Activated T-helper 2 cell treated with anti-CD3 and anti-CD28 coated beads, Interferon-gamma antibody, Interleukin-2, Interleukin-4, amounts not matched to agents 10 μg/mL and 5 μg/mL and 100 μg/mL, durations not matched to agents 14 hours and 24 hours and 36 hours (primary cell): ENCODE results near the gene CISTR. TPM values are rescaled to one million over a fixed set of nuclear protein-coding genes. Genes with fewer than 3 reads are reported as not detected.
"Not testable (repeated sequence)": the region's sequence is repeated elsewhere in the genome, so short reads cannot be mapped to it uniquely, and the experiment has no call there.

ENCODE experiments used
- DNase-seq: peaks from one replicate; pipeline ENCODE4 v3.0.0; 2021; ENCODE audit warnings: low spot score
- H3K27ac Mint-ChIP-seq: one replicate; pipeline ENCODE4 v1.8.0; 2021; ENCODE audit warnings: mixed read lengths
- H3K27me3 Mint-ChIP-seq: one replicate; pipeline ENCODE4 v1.8.0; 2021; ENCODE audit warnings: low read depth, mixed read lengths
- H3K36me3 Mint-ChIP-seq: one replicate; pipeline ENCODE4 v1.8.0; 2021; ENCODE audit warnings: low read depth, mixed read lengths
- H3K4me1 Mint-ChIP-seq: one replicate; pipeline ENCODE4 v1.8.0; 2021; ENCODE audit warnings: low read depth, mixed read lengths
- H3K4me3 Mint-ChIP-seq: one replicate; pipeline ENCODE4 v1.8.0; 2021; ENCODE audit warnings: low read depth, mild to moderate bottlenecking, moderate library complexity, mixed read lengths
- H3K9me3 Mint-ChIP-seq: one replicate; pipeline ENCODE4 v1.8.0; 2021; ENCODE audit warnings: mixed read lengths
- intact Hi-C: fragments of 100-400 bp; cut with micrococcal nuclease; formaldehyde crosslinking; loops from one replicate; pipeline ENCODE4 v1.15.1; 2023
- total RNA-seq: library from RNA; stranded (reverse); gene quantifications from 2 replicates; pipeline ENCODE4 v1.2.3, GENCODE V29; 2022

The CISTR gene
- total RNA-seq, 1 donor from 2014 or later = not detected

- Mint-ChIP-seq H3K9me3 (no peaks in the 10 kb centered on the region), H3K27me3 (peaks cover 44% of the 10 kb centered on the region)
Measured at GRCh38 chr12:53777936-53778644, 26.3 kb upstream of the CISTR start.

GRCh38 chr12:53777412-53777811, 25.6 kb upstream of the CISTR start:
- H3K36me3 Mint-ChIP-seq = no peaks in the 10 kb centered on the region
- intact Hi-C loops = no loop called here
- H3K27ac Mint-ChIP-seq = no peak overlapping the region
- H3K9me3 Mint-ChIP-seq = no peaks in the 10 kb centered on the region
- no peak for DNase-seq
- H3K27me3 Mint-ChIP-seq = peaks cover 39% of the 10 kb centered on the region
- no peak overlapping the region for H3K4me3 Mint-ChIP-seq
- no peaks in the 10 kb centered on the region for H3K4me1 Mint-ChIP-seq

More at GRCh38 chr12:53777936-53778644, 26.3 kb upstream of the CISTR start:
- no peaks in the 10 kb centered on the region for H3K36me3 Mint-ChIP-seq
- H3K4me3 Mint-ChIP-seq = no peak overlapping the region
- no peak overlapping the region for H3K27ac Mint-ChIP-seq
- intact Hi-C loops = no loop called here
- no peaks in the 10 kb centered on the region for H3K4me1 Mint-ChIP-seq
- DNase-seq = no peak

GRCh38 chr12:53776872-53777271, 25.1 kb upstream of the CISTR start:
- H3K27ac Mint-ChIP-seq = no peak overlapping the region
- H3K4me1 Mint-ChIP-seq = no peaks in the 10 kb centered on the region
- no peaks in the 10 kb centered on the region for H3K9me3 Mint-ChIP-seq
- no peaks in the 10 kb centered on the region for H3K36me3 Mint-ChIP-seq
- no peak for DNase-seq
- no peak overlapping the region for H3K4me3 Mint-ChIP-seq
- intact Hi-C loops = no loop called here
- peaks cover 41% of the 10 kb centered on the region for H3K27me3 Mint-ChIP-seq

GRCh38 chr12:53775478-53776145, 23.8 kb upstream of the CISTR start:
- Mint-ChIP-seq H3K9me3 (no peaks in the 10 kb centered on the region), H3K4me1 (no peaks in the 10 kb centered on the region), H3K27ac (no peak overlapping the region), H3K36me3 (no peaks in the 10 kb centered on the region), H3K27me3 (peaks cover 34% of the 10 kb centered on the region), H3K4me3 (no peak overlapping the region)
- intact Hi-C loops = no loop called here
- no peak for DNase-seq

GRCh38 chr12:53770281-53770680, 18.5 kb upstream of the CISTR start:
- no peak overlapping the region for H3K27ac Mint-ChIP-seq
- intact Hi-C loops = no loop called here
- H3K4me1 Mint-ChIP-seq = peaks cover 1% of the 10 kb centered on the region
- H3K9me3 Mint-ChIP-seq = no peaks in the 10 kb centered on the region
- H3K36me3 Mint-ChIP-seq = no peaks in the 10 kb centered on the region
- H3K27me3 Mint-ChIP-seq = peaks cover 46% of the 10 kb centered on the region
- no peak overlapping the region for H3K4me3 Mint-ChIP-seq
- no peak for DNase-seq

- Mint-ChIP-seq H3K27me3 (peaks cover 57% of the 10 kb centered on the region), H3K4me1 (peaks cover 1% of the 10 kb centered on the region), H3K27ac (no peak overlapping the region), H3K4me3 (no peak overlapping the region), H3K9me3 (no peaks in the 10 kb centered on the region), H3K36me3 (no peaks in the 10 kb centered on the region)
- DNase-seq = no peak
- intact Hi-C loops = no loop called here
Measured at GRCh38 chr12:53768976-53769375, 17.2 kb upstream of the CISTR start.

- no peak for DNase-seq
- H3K27ac Mint-ChIP-seq = no peak overlapping the region
- H3K4me3 Mint-ChIP-seq = no peak overlapping the region
- H3K9me3 Mint-ChIP-seq = no peaks in the 10 kb centered on the region
- peaks cover 1% of the 10 kb centered on the region for H3K4me1 Mint-ChIP-seq
- H3K36me3 Mint-ChIP-seq = no peaks in the 10 kb centered on the region
- H3K27me3 Mint-ChIP-seq = peaks cover 59% of the 10 kb centered on the region
- intact Hi-C loops = no loop called here
Measured at GRCh38 chr12:53766881-53767280, 15.1 kb upstream of the CISTR start.

- no peak for DNase-seq
- Mint-ChIP-seq H3K9me3 (no peaks in the 10 kb centered on the region), H3K27ac (no peak overlapping the region), H3K36me3 (no peaks in the 10 kb centered on the region), H3K4me3 (no peak overlapping the region), H3K27me3 (peaks cover 59% of the 10 kb centered on the region), H3K4me1 (peaks cover 1% of the 10 kb centered on the region)
- intact Hi-C loops = no loop called here
Measured at GRCh38 chr12:53765891-53766290, 14.1 kb upstream of the CISTR start.

GRCh38 chr12:53764615-53765014, 12.8 kb upstream of the CISTR start:
- Mint-ChIP-seq H3K9me3 (no peaks in the 10 kb centered on the region), H3K36me3 (no peaks in the 10 kb centered on the region), H3K4me1 (peaks cover 1% of the 10 kb centered on the region), H3K27ac (no peak overlapping the region), H3K27me3 (peaks cover 57% of the 10 kb centered on the region), H3K4me3 (no peak overlapping the region)
- intact Hi-C loops = no loop called here
- DNase-seq = no peak

GRCh38 chr12:53762793-53763192, 11.0 kb upstream of the CISTR start:
- H3K4me1 Mint-ChIP-seq, H3K27ac Mint-ChIP-seq, H3K4me3 Mint-ChIP-seq, H3K36me3 Mint-ChIP-seq, intact Hi-C loops, H3K9me3 Mint-ChIP-seq, DNase-seq: not testable (repeated sequence)
- peaks cover 68% of the 10 kb centered on the region for H3K27me3 Mint-ChIP-seq

GRCh38 chr12:53761306-53761705, 9.5 kb upstream of the CISTR start:
- no peaks in the 10 kb centered on the region for H3K9me3 Mint-ChIP-seq
- DNase-seq = no peak
- no peaks in the 10 kb centered on the region for H3K36me3 Mint-ChIP-seq
- intact Hi-C loops = no loop called here
- H3K4me1 Mint-ChIP-seq = peaks cover 10% of the 10 kb centered on the region
- H3K4me3 Mint-ChIP-seq = no peak overlapping the region
- peaks cover 55% of the 10 kb centered on the region for H3K27me3 Mint-ChIP-seq
- H3K27ac Mint-ChIP-seq = no peak overlapping the region

GRCh38 chr12:53759261-53759660, 7.5 kb upstream of the CISTR start:
- Mint-ChIP-seq H3K36me3 (no peaks in the 10 kb centered on the region), H3K27me3 (peaks cover 44% of the 10 kb centered on the region), H3K27ac (no peak overlapping the region), H3K9me3 (no peaks in the 10 kb centered on the region), H3K4me1 (peaks cover 20% of the 10 kb centered on the region), H3K4me3 (no peak overlapping the region)
- no peak for DNase-seq
- intact Hi-C loops = no loop called here

GRCh38 chr12:53758730-53759103, 6.9 kb upstream of the CISTR start:
- Mint-ChIP-seq H3K36me3 (no peaks in the 10 kb centered on the region), H3K9me3 (no peaks in the 10 kb centered on the region), H3K4me3 (no peak overlapping the region), H3K27me3 (peaks cover 43% of the 10 kb centered on the region), H3K4me1 (peaks cover 20% of the 10 kb centered on the region), H3K27ac (no peak overlapping the region)
- intact Hi-C loops = no loop called here
- no peak for DNase-seq
